KOPT-K1 (cell line): ENCODE measurements around the gene RIMBP2.

Source experiments
- H3K27ac ChIP-seq: fragments of 200-600 bp; sonication (generic); 2 replicates; pipeline ENCODE4 v1.5.1; 2016; ENCODE audit warnings: antibody characterized with exemption, mild to moderate bottlenecking, low read depth, low read length; ENCODE audit not compliant: poor library complexity, severe bottlenecking
- H3K36me3 ChIP-seq: fragments of 200-600 bp; sonication (generic); 2 replicates; pipeline ENCODE4 v1.5.1; 2017; ENCODE audit warnings: antibody characterized with exemption, mild to moderate bottlenecking, low read length, moderate library complexity; ENCODE audit not compliant: insufficient read depth
- H3K9me3 ChIP-seq: fragments of 200-600 bp; sonication (generic); 2 replicates; pipeline ENCODE4 v1.5.1; 2017; ENCODE audit warnings: antibody characterized with exemption, low read length, mild to moderate bottlenecking; ENCODE audit not compliant: insufficient read depth, poor library complexity, severe bottlenecking

RIMBP2 gene

GRCh38 chr12:130633771-130634170, 82.3 kb downstream of the RIMBP2 start:
- Histone ChIP-seq H3K9me3 (no peaks in the 10 kb centered on the region), H3K27ac (no peak overlapping the region), H3K36me3 (no peaks in the 10 kb centered on the region)

- Histone ChIP-seq H3K36me3 (no peaks in the 10 kb centered on the region), H3K9me3 (no peaks in the 10 kb centered on the region), H3K27ac (no peak overlapping the region)
Measured at GRCh38 chr12:130632642-130633041, 83.5 kb downstream of the RIMBP2 start.

- Histone ChIP-seq H3K9me3 (no peaks in the 10 kb centered on the region), H3K27ac (no peak overlapping the region), H3K36me3 (no peaks in the 10 kb centered on the region)
Measured at GRCh38 chr12:130628304-130628703, 87.8 kb downstream of the RIMBP2 start.

GRCh38 chr12:130627175-130627574, 88.9 kb downstream of the RIMBP2 start:
- no peak overlapping the region for H3K27ac ChIP-seq
- no peaks in the 10 kb centered on the region for H3K36me3 ChIP-seq
- no peaks in the 10 kb centered on the region for H3K9me3 ChIP-seq

GRCh38 chr12:130626601-130627000, 89.5 kb downstream of the RIMBP2 start:
- no peak overlapping the region for H3K27ac ChIP-seq
- H3K9me3 ChIP-seq: no peaks in the 10 kb centered on the region
- H3K36me3 ChIP-seq: no peaks in the 10 kb centered on the region

GRCh38 chr12:130625201-130625600, 90.9 kb downstream of the RIMBP2 start:
- no peak overlapping the region for H3K27ac ChIP-seq
- H3K9me3 ChIP-seq: no peaks in the 10 kb centered on the region
- no peaks in the 10 kb centered on the region for H3K36me3 ChIP-seq

- Histone ChIP-seq H3K27ac (no peak overlapping the region), H3K36me3 (no peaks in the 10 kb centered on the region), H3K9me3 (no peaks in the 10 kb centered on the region)
Measured at GRCh38 chr12:130622803-130623202, 93.3 kb downstream of the RIMBP2 start.

GRCh38 chr12:130621696-130622298, 94.3 kb downstream of the RIMBP2 start:
- no peaks in the 10 kb centered on the region for H3K9me3 ChIP-seq
- H3K27ac ChIP-seq: no peak overlapping the region
- H3K36me3 ChIP-seq: no peaks in the 10 kb centered on the region

- no peaks in the 10 kb centered on the region for H3K9me3 ChIP-seq
- no peak overlapping the region for H3K27ac ChIP-seq
- no peaks in the 10 kb centered on the region for H3K36me3 ChIP-seq
Measured at GRCh38 chr12:130620756-130621155, 95.3 kb downstream of the RIMBP2 start.

- Histone ChIP-seq H3K9me3 (no peaks in the 10 kb centered on the region), H3K36me3 (no peaks in the 10 kb centered on the region), H3K27ac (no peak overlapping the region)
Measured at GRCh38 chr12:130620281-130620680, 95.8 kb downstream of the RIMBP2 start.

- Histone ChIP-seq H3K36me3 (no peaks in the 10 kb centered on the region), H3K27ac (no peak overlapping the region), H3K9me3 (no peaks in the 10 kb centered on the region)
Measured at GRCh38 chr12:130619385-130620001, 96.6 kb downstream of the RIMBP2 start.

GRCh38 chr12:130617219-130617618, 98.9 kb downstream of the RIMBP2 start:
- Histone ChIP-seq H3K9me3 (no peaks in the 10 kb centered on the region), H3K36me3 (no peaks in the 10 kb centered on the region), H3K27ac (no peak overlapping the region)

GRCh38 chr12:130615861-130616345, 100.2 kb downstream of the RIMBP2 start:
- H3K27ac ChIP-seq: no peak overlapping the region
- no peaks in the 10 kb centered on the region for H3K36me3 ChIP-seq
- H3K9me3 ChIP-seq: no peaks in the 10 kb centered on the region

GRCh38 chr12:130614530-130614905, 101.6 kb downstream of the RIMBP2 start:
- Histone ChIP-seq H3K9me3 (no peaks in the 10 kb centered on the region), H3K27ac (no peak overlapping the region), H3K36me3 (no peaks in the 10 kb centered on the region)

GRCh38 chr12:130613831-130614529, 102.1 kb downstream of the RIMBP2 start:
- no peaks in the 10 kb centered on the region for H3K9me3 ChIP-seq
- no peak overlapping the region for H3K27ac ChIP-seq
- no peaks in the 10 kb centered on the region for H3K36me3 ChIP-seq

GRCh38 chr12:130613131-130613530, 103.0 kb downstream of the RIMBP2 start:
- Histone ChIP-seq H3K9me3 (no peaks in the 10 kb centered on the region), H3K36me3 (no peaks in the 10 kb centered on the region), H3K27ac (no peak overlapping the region)
